KG1 (cell line): Measurements from ENCODE around the gene DSN1.

Source experiments
- DNase-seq: peaks from one replicate; lab custom pipeline; 2025; lab: John Stamatoyannopoulos, UW

The DSN1 gene

GRCh38 chr20:36795691-36796090 lies 22.1 kb upstream of the DSN1 start:
- no peak for DNase-seq

GRCh38 chr20:36794116-36794474 lies 20.5 kb upstream of the DSN1 start:
- no peak for DNase-seq

GRCh38 chr20:36793294-36794115 lies 19.9 kb upstream of the DSN1 start:
- no peak for DNase-seq

GRCh38 chr20:36792422-36792821 lies 18.9 kb upstream of the DSN1 start:
- no peak for DNase-seq

- no peak for DNase-seq
Observed at GRCh38 chr20:36791862-36792261, 18.3 kb upstream of the DSN1 start.

- DNase-seq, result no peak
Observed at GRCh38 chr20:36786663-36787062, 13.1 kb upstream of the DSN1 start.

- no peak for DNase-seq
Observed at GRCh38 chr20:36786246-36786645, 12.7 kb upstream of the DSN1 start.

- no peak for DNase-seq
Observed at GRCh38 chr20:36785308-36785707, 11.7 kb upstream of the DSN1 start.

- no peak for DNase-seq
Observed at GRCh38 chr20:36784900-36785299, 11.3 kb upstream of the DSN1 start.

- no peak for DNase-seq
Observed at GRCh38 chr20:36784116-36784515, 10.6 kb upstream of the DSN1 start.

GRCh38 chr20:36779656-36780025 lies 6.1 kb upstream of the DSN1 start:
- DNase-seq, result no peak

GRCh38 chr20:36778831-36779655 lies 5.5 kb upstream of the DSN1 start:
- DNase-seq, result no peak

- no peak for DNase-seq
Observed at GRCh38 chr20:36777576-36777975, 4.0 kb upstream of the DSN1 start.

- no peak for DNase-seq
Observed at GRCh38 chr20:36777167-36777566, 3.6 kb upstream of the DSN1 start.

GRCh38 chr20:36775826-36776225 lies 2.3 kb upstream of the DSN1 start:
- DNase-seq, result no peak

GRCh38 chr20:36775196-36775595 lies 1.6 kb upstream of the DSN1 start:
- no peak for DNase-seq

GRCh38 chr20:36773107-36773596 lies 411 bp downstream of the DSN1 start:
- no peak for DNase-seq

- DNase-seq, result no peak
Observed at GRCh38 chr20:36770680-36771079, 2.9 kb downstream of the DSN1 start.

- no peak for DNase-seq
Observed at GRCh38 chr20:36768768-36769430, 4.7 kb downstream of the DSN1 start.

GRCh38 chr20:36761125-36761524 lies 12.4 kb downstream of the DSN1 start:
- DNase-seq, result no peak

- DNase-seq, result no peak
Observed at GRCh38 chr20:36760647-36761046, 12.9 kb downstream of the DSN1 start.

- DNase-seq, result no peak
Observed at GRCh38 chr20:36758276-36758675, 15.3 kb downstream of the DSN1 start.

- DNase-seq, result no peak
Observed at GRCh38 chr20:36756496-36756895, 17.1 kb downstream of the DSN1 start.
